IMR-90 (cell line): ENCODE measurements around the gene TIAM1.

Experiments
- CEBPB ChIP-seq: IDR thresholded peaks from 2 replicates; pipeline ENCODE4 v1.6.1; 2012; ENCODE audit warnings: low read depth, low read length, improper control_type of control experiment
- CTCF ChIP-seq: conservative IDR thresholded peaks from 2 replicates; pipeline ENCODE4 v1.5.1; 2012; ENCODE audit warnings: mild to moderate bottlenecking, low read depth, low read length, improper control_type of control experiment
- MAFK ChIP-seq: IDR thresholded peaks from 2 replicates; pipeline ENCODE4 v1.6.1; 2012; ENCODE audit warnings: low read depth, low read length, improper control_type of control experiment
- MXI1 ChIP-seq: IDR thresholded peaks from 2 replicates; pipeline ENCODE4 v1.6.1; 2012; ENCODE audit warnings: low read depth, mild to moderate bottlenecking, low read length, moderate library complexity, borderline replicate concordance
- POLR2A ChIP-seq: IDR thresholded peaks from 2 replicates; pipeline ENCODE4 v1.6.1; 2012; ENCODE audit warnings: mild to moderate bottlenecking, low read depth, low read length
- RAD21 ChIP-seq: IDR thresholded peaks from 2 replicates; pipeline ENCODE4 v1.6.1; 2012; ENCODE audit warnings: low read length, improper control_type of control experiment
- RCOR1 ChIP-seq: IDR thresholded peaks from 2 replicates; pipeline ENCODE4 v1.6.1; 2012; ENCODE audit warnings: mild to moderate bottlenecking, low read length, improper control_type of control experiment; ENCODE audit not compliant: insufficient replicate concordance
- SMC3 ChIP-seq: fragments of 150-350 bp; IDR thresholded peaks from 2 replicates; pipeline ENCODE4 v1.6.1; 2016; ENCODE audit warnings: low read depth, mild to moderate bottlenecking, antibody characterized with exemption, low read length, moderate library complexity
- USF2 ChIP-seq: fragments of 150-350 bp; IDR thresholded peaks from 2 replicates; pipeline ENCODE4 v1.6.1; 2017; ENCODE audit warnings: mild to moderate bottlenecking, antibody characterized with exemption, low read length, low read depth

GRCh38 chr21:31343680-31344480, at the start of gene TIAM1:
- TF ChIP-seq USF2 (no peak), POLR2A (no peak), CTCF (no peak), RCOR1 (no peak), CEBPB (no peak), SMC3 (no peak), MXI1 (peak; percentile 10; the same call in 1 of the 2 replicates), MAFK (no peak), RAD21 (no peak)
